PC-9 (cell line): ENCODE data around the gene ALKBH3. TPM values are rescaled to one million over a fixed set of nuclear protein-coding genes. Genes with fewer than 3 reads are reported as not detected.

ENCODE experiments used
- BruUV-seq: library from RNA; stranded (reverse); fragments of 400-500 nt; replicated peaks from 2 replicates; lab custom pipeline; 2021; lab: Mats Ljungman, UMichigan
- CTCF ChIA-PET: fragments of 300-600 bp; sonication (Branson Sonifier 250); formaldehyde crosslinking; loops from one replicate; lab custom pipeline; 2022; ENCODE audit warnings: antibody characterized with exemption; lab: Charles Lee
- POLR2A ChIA-PET: fragments of 300-600 bp; sonication (Branson Sonifier 250); formaldehyde crosslinking; loops from one replicate; lab custom pipeline; 2022; ENCODE audit warnings: antibody characterized with exemption; ENCODE audit not compliant: unreplicated experiment; lab: Charles Lee
- DNase-seq, 2 experiments: peaks; one replicate each; pipeline versions ENCODE4 v3.0.0 to v3.0.0-alpha.2; 2015 to 2022; ENCODE audit warnings: mixed read lengths in 1 of 2
- H2AFZ ChIP-seq: fragments of 200-600 bp; sonication (generic); 2 replicates; pipeline ENCODE4 v1.8.1; 2017; ENCODE audit warnings: antibody characterized with exemption
- H3F3A ChIP-seq: fragments of 200-600 bp; sonication (generic); 2 replicates; pipeline ENCODE4 v1.8.1; 2017; ENCODE audit warnings: antibody characterized with exemption, mild to moderate bottlenecking, low read depth; ENCODE audit not compliant: insufficient read depth
- H3K27ac ChIP-seq: fragments of 200-600 bp; sonication (generic); 2 replicates; pipeline ENCODE4 v1.6.1; 2016; ENCODE audit warnings: mixed run types
- H3K27me3 ChIP-seq: fragments of 200-600 bp; sonication (generic); 2 replicates; pipeline ENCODE4 v1.6.1; 2016; ENCODE audit warnings: low read depth, mixed run types; ENCODE audit not compliant: insufficient read depth
- H3K36me3 ChIP-seq: fragments of 200-600 bp; sonication (generic); 2 replicates; pipeline ENCODE4 v1.6.1; 2016; ENCODE audit warnings: low read depth, mixed run types
- H3K4me1 ChIP-seq: fragments of 200-600 bp; sonication (generic); replicated peaks from 2 replicates; pipeline ENCODE4 v1.6.1; 2016; ENCODE audit warnings: mixed run types; ENCODE audit not compliant: insufficient read depth
- H3K4me2 ChIP-seq: fragments of 200-600 bp; sonication (generic); 2 replicates; pipeline ENCODE4 v1.6.1; 2017; ENCODE audit warnings: mixed run types
- H3K4me3 ChIP-seq: fragments of 200-600 bp; sonication (generic); 2 replicates; pipeline ENCODE4 v1.6.1; 2016; ENCODE audit warnings: mixed run types
- H3K79me2 ChIP-seq: fragments of 200-600 bp; sonication (generic); 2 replicates; pipeline ENCODE4 v1.6.1; 2017; ENCODE audit warnings: low read depth, mixed run types
- H3K9me2 ChIP-seq: fragments of 200-600 bp; sonication (generic); 2 replicates; pipeline ENCODE4 v1.8.1; 2017; ENCODE audit warnings: mild to moderate bottlenecking; ENCODE audit not compliant: insufficient read depth
- H3K9me3 ChIP-seq: fragments of 200-600 bp; sonication (generic); 2 replicates; pipeline ENCODE4 v1.8.1; 2016; ENCODE audit warnings: low read depth; ENCODE audit not compliant: insufficient read depth
- H4K20me1 ChIP-seq: fragments of 200-600 bp; sonication (generic); 2 replicates; pipeline ENCODE4 v1.8.1; 2017; ENCODE audit not compliant: insufficient read depth
- EZH2 ChIP-seq: fragments of 200-600 bp; sonication (generic); IDR thresholded peaks from 2 replicates; pipeline ENCODE4 v1.8.0; 2017; ENCODE audit warnings: antibody characterized with exemption, low read depth
- intact Hi-C: fragments of 100-400 bp; cut with micrococcal nuclease; formaldehyde crosslinking; loops from one replicate; pipeline ENCODE4 v1.10.0; 2022; ENCODE audit not compliant: unreplicated experiment
- total RNA-seq: library from RNA; stranded (reverse); gene quantifications from 2 replicates; pipeline ENCODE4 v1.2.3, GENCODE V29; 2021
- TF ChIP-seq, protein P1 (sequence below): fragments of 200-600 bp; sonication (generic); conservative IDR thresholded peaks from 2 replicates; pipeline ENCODE4 v1.6.1; 2017; ENCODE audit warnings: mixed run types, antibody characterized with exemption, mild to moderate bottlenecking, moderate library complexity

Gene ALKBH3
- total RNA-seq, 1 experiment from 2014 or later, result 47.3 TPM

DNA sequence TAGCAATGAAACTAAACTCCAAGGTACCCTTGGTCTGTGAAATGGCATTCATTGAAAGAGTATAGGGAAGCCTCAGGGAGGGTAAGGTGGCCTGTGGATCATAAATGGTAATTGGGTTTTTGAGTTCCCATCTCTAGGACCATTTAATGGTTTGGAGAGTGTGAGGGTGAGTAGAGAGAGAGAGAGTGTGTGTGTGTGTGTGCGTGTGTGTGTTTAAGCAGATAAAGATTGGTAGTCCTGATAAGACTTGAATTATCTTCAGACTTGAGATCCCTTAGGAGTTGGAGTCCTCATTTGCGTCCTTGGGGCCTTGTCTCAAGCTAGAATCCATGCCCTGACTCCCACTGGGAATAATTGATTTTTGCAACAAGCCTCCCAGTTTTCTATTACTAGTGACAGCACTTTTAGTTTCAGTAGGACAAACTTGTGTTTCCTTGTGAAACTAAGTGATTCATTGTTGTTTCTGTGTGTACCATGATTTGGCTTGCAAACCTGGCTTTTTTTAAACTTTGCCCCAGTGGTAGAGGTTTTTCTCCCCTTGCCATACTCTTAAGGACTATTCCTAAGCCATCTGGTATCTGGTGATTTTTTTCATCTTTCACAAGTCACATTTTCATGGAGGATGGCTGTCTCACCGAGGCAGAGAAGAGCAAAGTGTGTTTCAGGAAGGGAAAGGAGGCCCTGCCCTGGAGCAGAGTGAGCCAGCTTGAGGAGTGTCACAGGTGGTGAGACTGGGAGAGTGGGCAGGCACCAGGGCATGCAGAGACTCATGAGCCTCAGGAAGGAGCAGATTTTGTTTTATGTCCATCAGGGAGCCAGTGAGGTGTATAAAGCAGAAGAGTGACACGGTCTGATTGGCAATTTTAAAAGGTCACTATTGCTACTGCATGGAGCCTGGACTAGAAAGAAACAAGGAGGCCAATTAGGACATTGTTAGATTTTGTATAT is 26.7 kb downstream of the ALKBH3 start:
- H3K4me3 ChIP-seq, result no peak overlapping the region
- no peaks in the 10 kb centered on the region for H3K9me3 ChIP-seq
- H3K27ac ChIP-seq, result no peak overlapping the region
- no peaks in the 10 kb centered on the region for H3F3A ChIP-seq
- no peak for DNase-seq
- no peaks in the 10 kb centered on the region for H3K79me2 ChIP-seq
- H3K27me3 ChIP-seq, result no peaks in the 10 kb centered on the region
- H3K4me2 ChIP-seq, result no peak overlapping the region
- ChIA-PET POLR2A (no interaction called here), CTCF (no interaction called here)
- 0 out of 2 replicates have a peak, but pooled peaks cover 4% of the 10 kb centered on the region for H3K36me3 ChIP-seq
- no peaks in the 10 kb centered on the region for H3K4me1 ChIP-seq
- intact Hi-C loops, result loop anchor here (10.0 kb wide), 1 partner anchor 627 kb away; no protein-coding TSS in a partner anchor
- H3K9me2 ChIP-seq, result no peaks in the 10 kb centered on the region
- TF ChIP-seq, protein P1, sequence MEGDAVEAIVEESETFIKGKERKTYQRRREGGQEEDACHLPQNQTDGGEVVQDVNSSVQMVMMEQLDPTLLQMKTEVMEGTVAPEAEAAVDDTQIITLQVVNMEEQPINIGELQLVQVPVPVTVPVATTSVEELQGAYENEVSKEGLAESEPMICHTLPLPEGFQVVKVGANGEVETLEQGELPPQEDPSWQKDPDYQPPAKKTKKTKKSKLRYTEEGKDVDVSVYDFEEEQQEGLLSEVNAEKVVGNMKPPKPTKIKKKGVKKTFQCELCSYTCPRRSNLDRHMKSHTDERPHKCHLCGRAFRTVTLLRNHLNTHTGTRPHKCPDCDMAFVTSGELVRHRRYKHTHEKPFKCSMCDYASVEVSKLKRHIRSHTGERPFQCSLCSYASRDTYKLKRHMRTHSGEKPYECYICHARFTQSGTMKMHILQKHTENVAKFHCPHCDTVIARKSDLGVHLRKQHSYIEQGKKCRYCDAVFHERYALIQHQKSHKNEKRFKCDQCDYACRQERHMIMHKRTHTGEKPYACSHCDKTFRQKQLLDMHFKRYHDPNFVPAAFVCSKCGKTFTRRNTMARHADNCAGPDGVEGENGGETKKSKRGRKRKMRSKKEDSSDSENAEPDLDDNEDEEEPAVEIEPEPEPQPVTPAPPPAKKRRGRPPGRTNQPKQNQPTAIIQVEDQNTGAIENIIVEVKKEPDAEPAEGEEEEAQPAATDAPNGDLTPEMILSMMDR, result no peak
- TF ChIP-seq EZH2, result no peak
- no peak overlapping the region for H2AFZ ChIP-seq
- H4K20me1 ChIP-seq, result 0 out of 2 replicates have a peak, but pooled peaks cover 5% of the 10 kb centered on the region
- no TSS peak for BruUV-seq

DNA sequence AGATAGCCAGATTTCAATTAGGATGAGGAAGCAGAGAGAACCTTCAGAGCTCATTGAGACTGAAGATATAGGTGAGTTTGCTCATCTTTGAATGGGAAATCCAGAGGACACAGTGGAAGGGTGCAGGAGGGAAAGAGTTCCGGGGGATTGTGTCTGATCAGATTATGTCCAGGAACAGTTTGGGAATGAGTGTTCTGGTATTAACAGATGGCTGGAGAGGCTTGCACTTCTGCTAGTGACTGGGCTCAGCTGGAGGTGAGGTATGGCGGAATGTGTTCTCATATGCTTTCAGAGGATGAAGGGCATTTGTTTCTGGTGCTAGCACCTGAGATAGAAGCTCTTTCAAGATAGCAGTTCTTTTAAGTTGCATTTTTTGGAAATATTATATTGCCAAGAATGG is 27.6 kb downstream of the ALKBH3 start:
- intact Hi-C loops, result loop anchor here (10.0 kb wide), 1 partner anchor 627 kb away; no protein-coding TSS in a partner anchor
- DNase-seq, result no peak
- H3K9me2 ChIP-seq, result no peaks in the 10 kb centered on the region
- no peak overlapping the region for H3K27ac ChIP-seq
- no peaks in the 10 kb centered on the region for H3K27me3 ChIP-seq
- H2AFZ ChIP-seq, result no peak overlapping the region
- TF ChIP-seq EZH2, result no peak
- TF ChIP-seq, protein P1, result no peak
- no TSS peak for BruUV-seq
- ChIA-PET CTCF (no interaction called here), POLR2A (no interaction called here)
- no peaks in the 10 kb centered on the region for H3K4me1 ChIP-seq
- H3K36me3 ChIP-seq, result 0 out of 2 replicates have a peak, but pooled peaks cover 4% of the 10 kb centered on the region
- H3K4me2 ChIP-seq, result no peak overlapping the region
- no peak overlapping the region for H3K4me3 ChIP-seq
- 0 out of 2 replicates have a peak, but pooled peaks cover 5% of the 10 kb centered on the region for H4K20me1 ChIP-seq
- no peaks in the 10 kb centered on the region for H3F3A ChIP-seq
- H3K79me2 ChIP-seq, result no peaks in the 10 kb centered on the region
- H3K9me3 ChIP-seq, result no peaks in the 10 kb centered on the region

GRCh38 chr11:43908683-43909082 is 28.1 kb downstream of the ALKBH3 start:
- 0 out of 2 replicates have a peak, but pooled peaks cover 8% of the 10 kb centered on the region for H3K36me3 ChIP-seq

More at GRCh38 chr11:43908683-43909082, 28.1 kb downstream of the ALKBH3 start:
- ChIA-PET POLR2A (interaction anchor here (0.5 kb wide), 1 partner anchor 1790 kb away, joined by 4 read pairs; no protein-coding TSS in a partner anchor), CTCF (no interaction called here)
- no peaks in the 10 kb centered on the region for H3K9me3 ChIP-seq
- H3K4me3 ChIP-seq, result no peak overlapping the region
- intact Hi-C loops, result loop anchor here (10.0 kb wide), 1 partner anchor 626 kb away; no protein-coding TSS in a partner anchor
- H3K27ac ChIP-seq, result no peak overlapping the region
- H2AFZ ChIP-seq, result no peak overlapping the region
- H4K20me1 ChIP-seq, result 0 out of 2 replicates have a peak, but pooled peaks cover 5% of the 10 kb centered on the region
- no TSS peak for BruUV-seq
- TF ChIP-seq, protein P1, result no peak
- no peak for TF ChIP-seq EZH2
- no peak for DNase-seq
- no peaks in the 10 kb centered on the region for H3K9me2 ChIP-seq
- no peaks in the 10 kb centered on the region for H3K79me2 ChIP-seq
- H3K4me1 ChIP-seq, result no peaks in the 10 kb centered on the region
- H3F3A ChIP-seq, result no peaks in the 10 kb centered on the region
- H3K4me2 ChIP-seq, result no peak overlapping the region
- H3K27me3 ChIP-seq, result no peaks in the 10 kb centered on the region
